ENCODE data around the gene MISP.

DNA sequence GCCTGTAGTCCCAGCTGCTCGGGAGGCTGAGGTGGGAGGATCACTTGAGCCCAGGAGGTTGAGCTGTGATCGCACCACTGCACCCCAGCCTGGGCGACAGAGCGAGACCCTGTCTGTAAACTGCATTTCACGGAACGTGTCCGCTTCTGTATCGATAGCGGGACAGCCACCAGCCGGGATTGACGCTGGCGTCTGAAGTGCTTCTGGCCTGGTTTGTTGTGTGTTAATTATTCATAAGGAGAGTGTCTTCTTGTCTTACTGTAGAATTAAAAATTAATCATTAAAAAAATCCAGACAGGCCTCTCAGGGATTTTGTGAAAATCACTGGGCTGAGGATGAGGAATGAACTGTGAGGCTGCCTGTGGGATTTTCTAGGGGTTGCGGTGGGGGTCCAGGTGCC, 16.2 kb upstream of the MISP start:
- TF ChIP-seq CBFB (IDR thresholded peaks at IDR 0.05; ENCODE audit: low read depth) (no peak), ZBED1 (IDR thresholded peaks at IDR 0.05; ENCODE audit: borderline replicate concordance) (no peak), NRF1 (conservative IDR thresholded peaks at IDR 0.05; ENCODE audit: low read depth, low read length) (no peak), MXI1 (IDR thresholded peaks at IDR 0.05; ENCODE audit: low read depth, low read length) (no peak), SIX5 (IDR thresholded peaks at IDR 0.05; ENCODE audit: low read depth, low read length, severe bottlenecking) (no peak), CHD4 (IDR thresholded peaks at IDR 0.05) (no peak), FOXM1 (IDR thresholded peaks at IDR 0.05; ENCODE audit: low read depth, low read length) (no peak), CHD2 (IDR thresholded peaks at IDR 0.05; ENCODE audit: borderline replicate concordance, low read depth, low read length) (no peak)
- TF ChIP-seq, protein P1, sequence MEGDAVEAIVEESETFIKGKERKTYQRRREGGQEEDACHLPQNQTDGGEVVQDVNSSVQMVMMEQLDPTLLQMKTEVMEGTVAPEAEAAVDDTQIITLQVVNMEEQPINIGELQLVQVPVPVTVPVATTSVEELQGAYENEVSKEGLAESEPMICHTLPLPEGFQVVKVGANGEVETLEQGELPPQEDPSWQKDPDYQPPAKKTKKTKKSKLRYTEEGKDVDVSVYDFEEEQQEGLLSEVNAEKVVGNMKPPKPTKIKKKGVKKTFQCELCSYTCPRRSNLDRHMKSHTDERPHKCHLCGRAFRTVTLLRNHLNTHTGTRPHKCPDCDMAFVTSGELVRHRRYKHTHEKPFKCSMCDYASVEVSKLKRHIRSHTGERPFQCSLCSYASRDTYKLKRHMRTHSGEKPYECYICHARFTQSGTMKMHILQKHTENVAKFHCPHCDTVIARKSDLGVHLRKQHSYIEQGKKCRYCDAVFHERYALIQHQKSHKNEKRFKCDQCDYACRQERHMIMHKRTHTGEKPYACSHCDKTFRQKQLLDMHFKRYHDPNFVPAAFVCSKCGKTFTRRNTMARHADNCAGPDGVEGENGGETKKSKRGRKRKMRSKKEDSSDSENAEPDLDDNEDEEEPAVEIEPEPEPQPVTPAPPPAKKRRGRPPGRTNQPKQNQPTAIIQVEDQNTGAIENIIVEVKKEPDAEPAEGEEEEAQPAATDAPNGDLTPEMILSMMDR (IDR thresholded peaks at IDR 0.05 in 2 of 3, conservative IDR thresholded peaks at IDR 0.05 in 1 of 3; ENCODE audit: control insufficient read depth in 2 of 3, extremely low read depth in 1 of 3, insufficient read depth in 1 of 3, low read depth in 3 of 3, low read length in 3 of 3): no peak
- TF ChIP-seq, protein P2, sequence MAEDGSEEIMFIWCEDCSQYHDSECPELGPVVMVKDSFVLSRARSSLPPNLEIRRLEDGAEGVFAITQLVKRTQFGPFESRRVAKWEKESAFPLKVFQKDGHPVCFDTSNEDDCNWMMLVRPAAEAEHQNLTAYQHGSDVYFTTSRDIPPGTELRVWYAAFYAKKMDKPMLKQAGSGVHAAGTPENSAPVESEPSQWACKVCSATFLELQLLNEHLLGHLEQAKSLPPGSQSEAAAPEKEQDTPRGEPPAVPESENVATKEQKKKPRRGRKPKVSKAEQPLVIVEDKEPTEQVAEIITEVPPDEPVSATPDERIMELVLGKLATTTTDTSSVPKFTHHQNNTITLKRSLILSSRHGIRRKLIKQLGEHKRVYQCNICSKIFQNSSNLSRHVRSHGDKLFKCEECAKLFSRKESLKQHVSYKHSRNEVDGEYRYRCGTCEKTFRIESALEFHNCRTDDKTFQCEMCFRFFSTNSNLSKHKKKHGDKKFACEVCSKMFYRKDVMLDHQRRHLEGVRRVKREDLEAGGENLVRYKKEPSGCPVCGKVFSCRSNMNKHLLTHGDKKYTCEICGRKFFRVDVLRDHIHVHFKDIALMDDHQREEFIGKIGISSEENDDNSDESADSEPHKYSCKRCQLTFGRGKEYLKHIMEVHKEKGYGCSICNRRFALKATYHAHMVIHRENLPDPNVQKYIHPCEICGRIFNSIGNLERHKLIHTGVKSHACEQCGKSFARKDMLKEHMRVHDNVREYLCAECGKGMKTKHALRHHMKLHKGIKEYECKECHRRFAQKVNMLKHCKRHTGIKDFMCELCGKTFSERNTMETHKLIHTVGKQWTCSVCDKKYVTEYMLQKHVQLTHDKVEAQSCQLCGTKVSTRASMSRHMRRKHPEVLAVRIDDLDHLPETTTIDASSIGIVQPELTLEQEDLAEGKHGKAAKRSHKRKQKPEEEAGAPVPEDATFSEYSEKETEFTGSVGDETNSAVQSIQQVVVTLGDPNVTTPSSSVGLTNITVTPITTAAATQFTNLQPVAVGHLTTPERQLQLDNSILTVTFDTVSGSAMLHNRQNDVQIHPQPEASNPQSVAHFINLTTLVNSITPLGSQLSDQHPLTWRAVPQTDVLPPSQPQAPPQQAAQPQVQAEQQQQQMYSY (CRISPR knock-in tag; IDR thresholded peaks at IDR 0.05): no peak

Measured in GM12878 (cell line).